Urothelium cell line (cell line): ENCODE data around the gene OR2L3.
"Not testable (repeated sequence)": the region's sequence is repeated elsewhere in the genome, so short reads cannot be mapped to it uniquely, and the experiment has no call there.

Experiments used
- DNase-seq: peaks from one replicate; pipeline ENCODE4 v3.0.0; 2011; ENCODE audit warnings: low spot score, mixed read lengths
- FAIRE-seq: peaks from 2 replicates; lab custom pipeline; 2011; peaks lifted over from hg19 to GRCh38; lab: Jason Lieb, UNC

The OR2L3 gene, protein sequence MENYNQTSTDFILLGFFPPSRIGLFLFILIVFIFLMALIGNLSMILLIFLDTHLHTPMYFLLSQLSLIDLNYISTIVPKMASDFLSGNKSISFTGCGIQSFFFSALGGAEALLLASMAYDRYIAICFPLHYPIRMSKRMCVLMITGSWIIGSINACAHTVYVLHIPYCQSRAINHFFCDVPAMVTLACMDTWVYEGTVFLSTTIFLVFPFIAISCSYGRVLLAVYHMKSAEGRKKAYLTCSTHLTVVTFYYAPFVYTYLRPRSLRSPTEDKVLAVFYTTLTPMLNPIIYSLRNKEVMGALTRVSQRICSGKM

DNA sequence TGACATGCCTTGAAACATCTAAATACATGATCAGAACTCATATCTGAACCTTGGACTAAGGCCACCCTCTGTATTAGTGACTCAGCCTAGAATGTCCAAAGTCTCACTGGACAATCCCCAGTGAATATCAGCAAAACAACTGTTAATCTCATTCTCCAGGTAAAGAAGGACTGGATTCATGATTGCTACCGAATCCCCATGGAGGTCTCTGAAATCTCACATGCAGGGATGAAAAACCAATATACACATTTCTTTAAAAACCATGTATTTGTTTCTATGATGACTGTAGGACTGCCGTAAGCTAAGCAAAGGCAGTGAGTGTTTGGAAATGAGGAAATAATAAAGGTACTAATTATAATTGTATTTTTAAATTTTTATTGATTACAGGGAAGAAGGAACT, at the start of gene OR2L3:
Gene OR2L3, plus strand, starts transcription at position 301 of the 400 bp plus-strand sequence. CDS start 13,846 bp downstream, outside the sequence.
- DNase-seq (no peak), FAIRE-seq (no peak)

DNA sequence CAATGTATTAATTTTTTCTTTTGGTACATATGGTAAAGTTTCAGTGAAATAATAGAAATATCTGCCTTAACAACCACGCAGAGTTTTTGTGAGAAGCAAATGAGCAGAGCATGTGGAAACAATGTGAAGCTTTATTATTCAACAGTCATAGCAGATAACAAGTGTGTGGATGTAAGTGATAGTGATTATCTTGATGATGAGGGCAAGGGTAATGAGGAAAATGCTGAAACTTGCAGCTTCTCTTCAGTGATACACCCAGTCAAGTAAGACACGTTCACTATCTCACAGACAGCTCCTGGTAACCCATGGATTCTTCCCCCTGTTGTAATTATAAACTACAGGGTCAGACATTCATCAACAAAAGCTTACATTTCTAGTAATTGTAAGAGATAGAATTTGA, 47.8 kb upstream of the OR2L3 start:
- no peak for FAIRE-seq
- no peak for DNase-seq

DNA sequence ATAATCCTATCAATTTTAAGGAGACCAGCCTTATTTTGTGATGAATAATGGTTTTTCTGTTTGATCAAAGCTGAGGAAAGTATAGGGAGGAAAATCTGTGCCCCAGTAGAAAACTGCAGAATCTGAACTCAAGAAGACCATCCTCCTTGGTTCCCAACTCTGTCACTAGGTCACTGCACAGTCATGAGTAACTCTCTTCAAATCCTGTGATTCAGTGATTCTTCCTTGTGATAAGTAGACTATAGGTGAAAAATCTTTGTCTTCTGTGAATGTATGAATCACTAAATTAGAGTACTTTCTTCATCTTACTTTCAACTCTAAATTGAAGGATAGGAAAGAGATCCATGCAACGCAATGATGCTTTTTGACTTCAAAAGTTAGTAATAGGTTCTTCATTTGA, 46.5 kb upstream of the OR2L3 start:
- no peak for DNase-seq
- FAIRE-seq = no peak

- FAIRE-seq (no peak), DNase-seq (no peak)
These were observed 38.9 kb upstream of the OR2L3 start for GRCh38 chr1:248007778-248008177.

DNA sequence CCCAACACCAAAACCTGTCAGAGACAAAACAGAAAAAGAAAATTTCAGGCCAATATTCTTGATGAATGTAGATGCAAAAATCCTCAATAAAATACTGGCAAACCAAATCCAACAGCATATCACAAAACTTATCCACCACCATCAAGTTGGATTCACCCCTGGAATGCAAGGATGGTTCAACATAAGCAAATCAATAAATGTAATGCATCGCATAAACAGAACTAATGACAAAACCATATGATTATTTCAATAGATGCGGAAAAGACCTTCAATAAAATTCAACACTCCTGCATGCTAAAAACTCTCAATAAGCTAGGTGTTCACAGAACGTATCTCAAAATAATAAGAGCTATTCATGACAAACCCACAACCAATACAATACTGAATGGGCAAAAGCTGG, 37.0 kb upstream of the OR2L3 start:
- no peak for FAIRE-seq
- no peak for DNase-seq

DNA sequence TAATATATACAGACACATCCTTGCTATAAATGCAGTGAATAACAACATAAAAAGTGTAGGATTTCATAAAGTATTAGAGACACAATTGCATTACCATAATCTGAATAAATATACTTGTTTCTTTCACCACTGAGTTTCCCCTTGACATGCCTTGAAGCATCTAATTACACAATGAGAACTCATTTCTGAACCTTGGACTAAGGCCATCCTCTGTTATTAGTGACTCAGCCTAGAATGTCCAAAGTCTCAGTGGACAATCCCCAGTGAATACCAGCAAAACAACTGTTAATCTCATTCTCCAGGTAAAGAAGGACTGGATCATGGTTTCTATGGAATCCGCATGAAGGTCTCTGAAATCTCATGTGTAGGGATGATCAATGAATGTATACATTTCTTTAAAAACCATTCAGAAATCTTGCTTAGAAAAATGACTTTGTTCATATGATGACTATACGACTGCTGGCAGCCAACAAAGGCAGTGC, 33.4 kb upstream of the OR2L3 start, which contains the start of gene OR2L5:
Gene OR2L5, plus strand, starts transcription at position 432 of the 482 bp plus-strand sequence. CDS start 8,288 bp downstream, outside the sequence.
- DNase-seq (no peak), FAIRE-seq (no peak)

- FAIRE-seq = no peak
- no peak for DNase-seq
These were observed 30.8 kb upstream of the OR2L3 start for GRCh38 chr1:248015803-248016202.

DNA sequence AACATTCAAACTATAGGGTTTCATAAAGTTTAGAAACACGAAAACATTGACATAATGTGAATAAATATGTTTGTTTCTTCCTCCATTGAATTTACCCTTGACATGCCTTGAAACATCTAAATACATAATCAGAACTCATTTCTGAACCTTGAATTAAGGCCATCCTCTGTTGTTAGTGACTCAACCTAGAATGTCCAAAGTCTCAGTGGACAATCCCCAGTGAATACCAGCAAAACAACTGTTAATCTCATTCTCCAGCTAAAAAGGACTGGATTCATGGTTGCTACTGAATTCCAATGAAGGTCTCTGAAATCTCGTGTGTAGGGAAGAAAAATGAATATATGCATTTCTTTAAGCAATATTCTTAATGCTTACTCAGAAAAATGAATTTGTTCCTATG, 16.9 kb upstream of the OR2L3 start, which contains the start of gene OR2L2:
Gene OR2L2, plus strand, starts transcription at position 301 of the 400 bp plus-strand sequence. CDS start 8,198 bp downstream, outside the sequence.
- FAIRE-seq (no peak), DNase-seq (no peak)

DNA sequence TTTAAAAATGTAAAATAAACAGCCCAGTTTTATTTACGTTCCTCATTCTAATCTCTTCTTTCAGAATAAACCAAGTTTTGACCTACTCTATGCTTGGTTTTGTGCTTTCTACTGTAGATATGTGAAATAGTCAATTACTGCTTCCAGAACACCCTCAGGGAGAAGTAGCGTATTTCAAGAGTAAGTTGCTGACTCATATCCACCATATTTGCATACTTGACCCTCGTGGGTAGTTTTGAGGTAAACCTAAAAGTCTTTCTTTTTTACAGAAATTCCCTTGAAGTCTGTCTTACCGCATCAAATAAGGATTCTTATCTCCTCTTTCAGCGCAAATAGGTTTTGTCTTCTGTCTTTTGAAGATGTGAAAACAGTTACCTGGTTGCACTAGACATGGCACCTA, 1.4 kb upstream of the OR2L3 start:
- DNase-seq (no peak), FAIRE-seq (no peak)

DNA sequence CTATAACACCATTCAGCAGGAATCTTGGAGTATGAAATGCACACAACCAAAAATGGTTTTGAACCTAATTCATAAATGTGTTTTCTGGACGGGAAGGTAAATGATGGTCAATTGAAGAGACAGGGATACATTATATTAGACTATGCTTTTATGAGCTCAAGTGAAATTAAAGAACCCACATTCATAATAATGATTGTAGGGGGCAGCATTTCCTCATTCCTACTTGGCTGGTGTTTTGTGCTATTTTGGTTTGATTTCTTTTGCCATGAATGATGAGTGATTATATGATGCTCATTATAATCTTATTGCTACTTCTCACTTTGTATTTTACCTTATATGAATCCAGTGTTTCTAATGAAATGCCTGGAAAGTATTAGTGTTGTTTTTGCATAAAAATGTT, 372 bp downstream of the OR2L3 start:
- no peak for DNase-seq
- no peak for FAIRE-seq

- DNase-seq (no peak), FAIRE-seq (no peak)
These were observed 8.0 kb downstream of the OR2L3 start for GRCh38 chr1:248054671-248055070.

DNA sequence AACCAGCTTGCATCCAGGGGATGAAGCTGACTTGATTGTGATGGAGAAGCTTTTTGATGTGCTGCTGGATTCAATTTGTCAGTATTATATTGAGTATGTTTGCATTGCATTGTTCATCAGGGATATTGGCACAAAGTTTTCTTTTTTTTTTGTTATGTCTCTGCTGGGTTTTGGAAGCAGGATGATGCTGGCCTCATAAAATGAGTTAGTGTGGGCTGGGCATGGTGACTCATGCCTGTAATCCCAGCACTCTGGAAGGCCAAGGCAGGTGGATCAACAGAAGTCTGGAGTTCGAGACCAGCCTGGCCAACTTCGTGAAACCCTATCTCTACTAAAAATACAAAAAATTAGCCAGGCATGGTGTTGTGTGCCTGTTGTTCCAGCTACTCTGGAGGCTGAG, 8.6 kb downstream of the OR2L3 start:
- DNase-seq (no peak), FAIRE-seq (no peak)

DNA sequence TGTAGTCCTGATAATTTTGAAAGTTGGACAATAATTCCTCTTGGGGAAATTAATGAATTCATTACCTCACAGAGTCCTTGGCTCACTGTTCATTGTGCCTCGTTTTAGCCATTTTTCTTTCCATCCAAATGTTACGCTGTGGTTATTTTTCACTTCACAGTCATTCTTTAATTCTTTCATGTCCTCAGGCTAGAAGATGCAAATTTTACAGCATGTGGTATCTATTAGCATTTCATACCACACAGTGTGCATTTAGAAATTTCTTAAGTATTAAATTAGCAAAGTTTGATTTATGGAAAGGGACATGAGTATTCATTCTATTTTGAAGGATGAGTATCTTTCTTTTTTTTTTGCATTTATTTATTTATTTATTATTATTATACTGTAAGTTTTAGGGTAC, 18.4 kb downstream of the OR2L3 start:
- no peak for DNase-seq
- no peak for FAIRE-seq

- peak; percentile 2 for DNase-seq
- no peak for FAIRE-seq
These were observed 19.0 kb downstream of the OR2L3 start for GRCh38 chr1:248065604-248066003.

- DNase-seq, FAIRE-seq: not testable (repeated sequence)
These were observed 37.2 kb downstream of the OR2L3 start for GRCh38 chr1:248083864-248084263.

DNA sequence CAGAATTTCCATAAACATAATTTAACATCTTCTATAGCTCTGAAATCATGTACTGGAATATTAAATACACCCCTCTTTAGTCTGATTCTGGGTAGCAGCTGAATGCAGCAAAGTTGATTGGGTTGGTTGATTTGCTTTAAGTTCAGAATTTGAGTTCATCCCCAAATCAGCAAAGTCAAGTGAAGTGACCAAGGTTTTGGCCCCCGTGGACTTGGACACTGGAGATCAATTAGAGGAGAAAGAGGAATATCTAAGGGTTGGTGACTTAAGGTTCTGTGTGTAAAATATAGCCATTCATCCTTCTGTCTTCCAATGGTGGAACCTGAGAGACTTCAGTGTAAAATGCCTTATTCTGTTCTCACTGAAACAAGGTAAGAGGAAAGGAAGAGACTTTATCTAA, 48.2 kb downstream of the OR2L3 start, which contains the start of gene OR2L13:
Gene OR2L13, plus strand, starts transcription at position 301 of the 400 bp plus-strand sequence. CDS start 4,192 bp downstream, outside the sequence.
- FAIRE-seq (no peak), DNase-seq (no peak)

DNA sequence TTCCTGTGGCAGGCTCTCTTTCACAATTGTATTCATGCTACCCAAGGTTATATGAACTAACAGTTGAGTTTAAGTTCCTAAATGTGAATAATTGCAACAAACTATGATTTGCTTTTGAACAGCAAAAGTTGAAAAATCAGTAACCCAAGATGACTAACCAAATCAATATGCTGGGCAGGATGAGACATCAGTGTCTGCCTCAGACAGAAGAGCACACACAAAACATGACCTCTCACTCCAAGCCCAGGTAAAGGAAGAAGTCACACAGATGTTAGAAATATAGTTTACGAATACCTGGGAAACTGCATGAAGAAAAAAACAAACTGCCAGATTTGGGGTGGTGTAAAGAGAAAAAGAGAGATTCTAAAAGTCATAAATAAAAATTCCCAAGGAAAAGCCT, 51.9 kb downstream of the OR2L3 start:
- FAIRE-seq (no peak), DNase-seq (no peak)

GRCh38 chr1:248102847-248103246, 56.2 kb downstream of the OR2L3 start:
- DNase-seq (no peak), FAIRE-seq (no peak)

DNA sequence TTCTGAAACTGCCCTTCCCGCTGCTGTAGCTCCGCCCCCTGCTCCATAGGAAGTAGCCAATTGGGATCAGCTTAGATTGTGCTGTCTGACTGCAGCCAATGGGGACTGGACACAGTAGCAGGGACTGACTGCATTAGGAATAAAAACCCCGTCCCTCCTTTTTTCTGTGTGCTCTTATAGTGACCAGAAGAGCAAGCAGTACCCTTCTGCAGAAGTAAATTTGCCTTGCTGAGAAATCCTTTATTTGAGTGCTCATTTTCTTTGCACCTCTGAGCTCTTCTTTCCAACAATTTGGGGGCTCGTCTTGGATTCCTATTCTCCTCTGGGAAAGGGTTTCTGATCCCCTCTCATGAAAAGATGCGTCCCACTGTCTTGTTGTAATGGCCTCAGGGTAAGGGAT, 64.5 kb downstream of the OR2L3 start:
- FAIRE-seq = no peak

More for the DNA sequence above, 64.5 kb downstream of the OR2L3 start:
- no peak for DNase-seq
